ENCODE measurements around the gene PACRG.

PACRG gene

DNA sequence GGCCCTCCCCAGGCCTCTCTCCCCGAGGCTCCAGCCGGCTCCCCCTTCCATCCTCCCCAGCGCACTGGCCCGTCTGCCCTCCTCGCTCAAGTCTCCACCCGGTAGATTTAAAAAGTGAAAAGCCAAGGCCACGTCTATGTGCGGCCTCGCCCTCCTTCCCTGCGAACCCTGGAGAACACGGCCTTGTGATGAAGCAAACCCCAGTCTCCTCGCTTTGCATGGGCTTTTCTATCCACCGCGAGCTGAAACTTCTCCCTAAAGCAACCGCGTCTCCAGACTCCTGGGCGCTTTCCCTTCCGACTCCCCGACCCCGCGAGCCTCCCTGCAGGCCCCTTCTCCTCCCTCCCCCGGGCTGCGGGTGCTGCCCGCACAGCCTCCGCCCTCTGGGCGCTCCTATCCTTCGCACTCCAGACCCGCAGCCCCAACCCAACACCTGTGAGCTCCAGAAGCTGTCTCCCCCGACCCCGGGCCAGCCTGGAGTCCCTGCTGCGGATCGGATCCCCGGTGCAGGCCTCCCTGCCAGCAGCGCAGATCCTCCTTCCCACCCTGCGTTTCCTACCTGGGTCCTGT, 421.6 kb downstream of the PACRG start:
- no peak for DNase-seq

DNA sequence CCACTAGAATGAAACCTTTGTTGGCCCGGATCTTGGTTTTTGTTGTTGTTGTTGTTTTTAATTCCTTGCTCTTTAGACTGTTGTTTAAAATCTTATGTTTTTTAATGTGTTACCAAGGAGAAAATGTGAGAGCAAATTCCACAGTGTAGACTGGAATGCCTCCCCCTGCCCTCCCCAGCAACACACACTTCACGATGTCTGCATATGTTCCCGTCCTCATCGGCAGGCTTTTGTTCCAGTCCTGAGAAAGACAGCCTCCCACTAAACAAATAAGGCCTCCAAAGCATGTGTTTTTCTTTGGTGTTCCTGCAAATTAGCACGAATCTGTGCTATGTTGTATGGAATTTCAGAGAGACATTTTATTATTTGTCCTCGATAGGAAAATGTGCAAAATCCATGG, 423.4 kb downstream of the PACRG start:
- DNase-seq, result no peak

DNA sequence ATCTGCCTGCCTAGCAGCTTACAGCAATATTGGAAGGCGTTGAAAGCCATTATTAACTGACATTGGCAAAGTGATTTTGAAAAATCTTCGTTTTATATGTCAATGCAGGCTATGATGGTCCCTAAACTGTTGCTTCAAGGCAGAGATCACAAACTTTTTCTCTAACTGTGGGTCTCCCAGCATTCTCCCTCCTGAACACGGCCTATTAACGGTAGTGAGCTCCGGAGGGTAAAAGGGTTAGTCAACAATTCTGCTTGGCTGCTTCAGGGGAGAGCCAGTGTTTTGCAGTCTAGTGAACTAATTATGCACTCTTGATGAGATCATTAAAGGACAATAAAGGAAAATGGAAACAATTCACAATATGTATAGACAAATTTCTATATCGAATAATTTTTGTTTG, 424.9 kb downstream of the PACRG start:
- DNase-seq, result no peak

DNA sequence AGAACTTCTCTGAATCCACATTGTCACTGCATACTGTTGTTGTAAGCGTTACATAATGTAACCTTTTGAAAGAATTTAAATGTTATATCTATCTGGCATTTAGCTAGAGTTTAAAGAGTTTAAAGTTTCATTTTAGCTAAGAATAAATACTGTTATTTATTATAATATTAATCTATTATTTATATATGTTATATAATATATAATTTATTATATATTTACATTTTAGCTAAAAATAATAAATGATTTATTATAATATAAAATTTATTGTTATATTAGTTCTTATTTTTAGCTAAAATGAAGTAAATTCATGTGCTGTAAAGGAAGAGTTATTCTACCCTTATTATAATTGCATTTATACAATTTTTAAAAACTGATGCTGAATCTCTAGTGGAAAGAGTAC, 431.3 kb downstream of the PACRG start:
- DNase-seq, result no peak

DNA sequence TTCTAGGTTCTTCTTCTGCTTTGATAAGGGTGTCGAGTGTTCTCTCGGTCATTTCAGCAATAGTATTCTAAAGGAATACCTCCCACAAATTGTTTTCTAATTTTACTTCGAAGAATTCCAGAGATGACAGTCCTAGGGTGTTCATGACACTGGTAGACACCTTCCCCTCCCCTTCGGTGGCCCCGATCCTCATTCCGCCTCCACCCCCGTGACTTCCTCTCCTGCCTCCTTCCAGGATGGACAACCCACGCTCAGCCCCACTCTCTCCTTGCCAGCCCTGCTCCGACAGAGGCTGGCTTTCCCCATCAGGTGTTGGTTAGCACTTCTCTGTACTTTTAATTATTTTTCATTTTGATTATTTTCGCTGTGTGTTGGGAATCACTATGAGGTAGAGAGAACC, 431.9 kb downstream of the PACRG start:
- DNase-seq, result no peak

DNA sequence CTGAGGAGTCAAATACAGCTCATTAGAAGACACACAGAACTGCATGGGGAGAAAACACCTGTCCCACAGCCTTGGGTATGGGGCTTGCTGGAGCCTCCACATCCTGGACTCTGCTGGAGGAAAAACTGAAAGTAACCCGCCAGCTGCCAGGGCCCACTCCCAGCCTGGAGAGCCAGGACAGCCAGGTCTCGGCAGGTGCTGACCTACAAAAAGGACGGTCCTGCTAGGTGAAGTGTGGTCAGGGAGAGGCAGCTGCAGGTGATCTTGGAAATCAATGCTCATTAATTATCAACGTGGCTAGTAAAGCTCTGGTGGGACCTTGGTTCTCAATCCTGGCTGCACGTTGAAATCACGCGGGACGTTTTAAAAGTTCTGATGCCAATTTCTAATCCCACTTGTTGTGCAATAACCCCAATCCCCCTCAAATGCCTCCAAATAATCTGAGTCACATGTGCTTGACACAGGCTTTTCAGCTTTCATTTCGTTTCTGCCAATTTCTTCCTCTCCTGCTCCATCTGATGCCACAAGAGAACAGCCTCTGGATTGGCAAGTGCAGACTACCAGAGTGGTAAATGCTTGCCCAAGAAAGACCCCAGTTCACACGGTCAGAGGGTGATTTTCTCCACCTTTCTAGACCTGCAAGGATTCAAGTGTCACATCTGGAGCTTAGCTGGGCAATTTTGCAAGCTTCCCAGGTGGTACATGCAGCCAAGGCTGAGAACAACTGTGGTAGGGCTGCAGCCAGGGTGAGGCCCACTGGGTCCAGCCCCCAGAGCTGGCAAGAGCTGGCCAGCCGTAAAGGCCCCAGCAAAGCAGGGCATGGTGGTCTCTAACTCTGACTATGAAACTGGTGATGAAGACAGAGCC, 434.5 kb downstream of the PACRG start:
- no peak for DNase-seq

DNA sequence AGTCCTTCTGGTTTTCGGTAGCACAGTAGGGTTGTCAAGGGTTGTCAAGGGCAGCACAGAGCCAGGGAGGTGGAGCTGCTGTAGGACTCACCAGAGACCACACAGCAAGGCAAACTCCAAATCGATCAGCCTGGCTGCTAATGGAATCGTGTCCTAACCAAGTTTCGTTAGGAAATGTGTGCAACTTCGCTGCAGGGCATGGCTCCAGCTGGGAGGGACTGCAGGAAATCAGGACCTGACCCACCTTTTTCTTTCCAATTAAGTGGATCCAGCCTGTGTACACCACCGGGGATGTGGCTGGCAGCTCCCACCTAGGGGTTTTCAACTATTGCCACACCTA, 435.1 kb downstream of the PACRG start:
- DNase-seq, result no peak

DNA sequence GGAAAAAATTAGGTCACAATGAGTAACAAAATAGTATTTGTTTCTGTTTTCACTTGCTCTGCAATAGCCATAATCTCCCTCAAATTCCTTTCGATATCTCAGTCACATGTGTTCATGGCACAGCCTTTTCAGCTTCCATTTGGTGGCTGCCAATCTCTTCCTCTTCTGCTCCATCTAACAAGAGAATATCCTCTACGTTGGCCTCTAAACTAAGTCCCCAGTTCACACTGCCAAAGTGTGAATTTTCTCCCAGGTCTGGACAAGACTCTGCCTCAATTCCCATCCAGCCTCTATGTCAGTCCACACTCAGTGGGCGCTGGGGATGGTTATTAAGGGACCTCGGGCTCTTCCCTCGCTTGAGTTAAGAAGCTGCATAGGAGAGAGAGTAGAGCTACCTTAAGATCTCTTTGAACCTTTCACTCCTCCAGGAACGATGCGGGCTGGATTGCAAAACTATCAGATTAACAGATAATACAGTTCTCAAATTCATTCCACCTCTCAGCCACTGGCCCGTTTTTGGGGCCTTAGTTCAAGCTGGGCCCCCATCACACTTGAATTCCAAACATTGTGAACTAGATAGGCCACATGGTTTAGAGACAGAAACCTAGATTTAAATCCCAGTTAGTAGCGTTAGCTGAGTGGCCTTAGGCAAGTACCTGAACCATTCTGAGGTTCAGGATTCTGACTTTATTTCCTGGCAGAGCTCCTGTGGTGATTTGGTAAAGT, 436.6 kb downstream of the PACRG start:
- DNase-seq, result no peak

DNA sequence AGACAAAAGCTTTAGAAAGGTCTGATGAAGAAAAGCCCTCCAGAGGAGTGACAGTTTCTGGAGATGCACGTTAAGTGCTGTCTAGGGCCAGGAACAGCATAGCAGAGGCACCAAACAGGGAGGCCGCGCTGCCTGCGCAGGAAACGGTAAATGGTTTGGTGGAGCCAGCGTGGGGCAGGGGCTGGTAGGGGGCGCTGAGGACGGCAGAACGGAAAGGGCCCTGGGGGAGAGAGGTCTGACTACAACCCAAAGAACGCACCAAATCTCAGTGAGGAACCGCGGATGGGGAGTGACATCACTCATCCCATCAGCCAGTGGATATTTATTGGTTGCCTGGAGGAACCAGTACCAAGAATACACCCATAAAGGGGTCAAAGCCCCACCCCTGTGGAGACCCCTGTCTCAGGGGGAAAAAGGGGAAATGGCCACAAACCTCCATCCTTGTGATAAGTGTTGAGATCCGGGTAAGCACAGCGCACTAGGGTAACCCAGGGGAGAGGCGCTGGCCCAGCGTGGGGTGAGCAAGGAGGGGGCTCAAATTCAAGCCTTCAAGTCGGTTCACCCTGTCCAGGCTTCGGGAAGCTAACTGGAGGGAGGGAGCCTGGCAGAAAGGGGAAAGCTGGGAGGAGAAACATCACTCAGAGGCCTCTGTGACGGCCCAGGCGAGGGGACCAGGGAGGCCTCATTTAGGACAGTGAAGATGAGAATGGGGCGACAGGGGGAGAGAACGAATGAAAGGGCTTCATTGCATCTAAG, 437.6 kb downstream of the PACRG start:
- no peak for DNase-seq

DNA sequence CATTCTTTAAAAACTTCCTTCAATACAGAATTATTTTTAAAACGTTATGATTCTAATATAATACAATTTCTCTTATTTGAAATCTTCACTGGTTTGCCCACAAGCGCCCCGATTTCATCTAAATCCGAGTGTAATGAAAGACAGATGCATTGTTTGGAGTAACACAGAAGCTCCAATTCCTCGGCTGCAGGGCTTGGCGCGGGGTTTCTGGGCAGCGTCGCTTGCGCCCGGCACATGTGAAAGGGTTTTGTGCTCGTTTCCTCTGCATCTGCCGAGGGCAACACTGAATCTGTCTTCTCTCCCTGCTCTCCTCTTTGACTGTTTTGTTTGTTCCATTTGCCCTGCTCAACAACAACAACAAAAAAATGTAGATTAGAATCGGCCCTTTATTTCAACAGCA, 438.1 kb downstream of the PACRG start:
- no peak for DNase-seq

DNA sequence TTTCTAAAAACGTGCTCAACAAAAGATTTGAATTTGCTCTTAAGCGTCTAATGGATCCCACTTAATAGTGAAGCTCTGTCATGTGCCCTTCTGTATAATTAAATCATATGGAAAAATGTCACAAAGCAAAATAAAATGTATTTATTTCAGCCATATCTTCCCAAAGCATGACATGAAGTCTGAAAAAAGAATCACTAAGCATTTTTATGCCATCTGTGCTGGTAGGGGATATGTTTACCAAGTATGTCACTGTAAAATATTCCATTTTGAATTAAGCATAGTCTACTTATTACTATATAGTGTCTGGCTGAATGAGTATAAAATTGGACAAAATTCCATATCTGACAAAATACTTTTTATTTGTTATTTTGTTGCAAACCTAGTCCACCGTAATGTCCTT, 438.7 kb downstream of the PACRG start:
- no peak for DNase-seq

DNA sequence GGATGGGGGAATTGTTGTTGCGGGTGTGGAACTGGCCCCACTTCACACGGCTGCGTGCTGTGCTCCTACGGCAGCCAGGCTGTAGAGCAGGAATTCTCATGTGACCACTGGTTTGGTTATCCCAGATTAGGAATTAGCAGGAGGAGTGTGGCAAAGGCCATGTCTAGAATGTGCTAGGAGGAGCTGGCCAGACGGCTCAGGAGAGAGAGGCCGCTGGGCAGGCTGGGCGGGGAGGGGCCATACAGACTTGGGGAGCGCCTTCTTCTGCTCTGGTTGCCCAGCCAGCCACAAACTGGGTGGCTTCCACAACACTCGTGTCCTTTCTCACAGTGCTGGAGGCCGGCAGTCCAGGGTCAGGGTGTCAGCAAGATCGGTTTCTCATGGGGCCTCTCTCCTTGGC, 441.7 kb downstream of the PACRG start:
- no peak for DNase-seq

DNA sequence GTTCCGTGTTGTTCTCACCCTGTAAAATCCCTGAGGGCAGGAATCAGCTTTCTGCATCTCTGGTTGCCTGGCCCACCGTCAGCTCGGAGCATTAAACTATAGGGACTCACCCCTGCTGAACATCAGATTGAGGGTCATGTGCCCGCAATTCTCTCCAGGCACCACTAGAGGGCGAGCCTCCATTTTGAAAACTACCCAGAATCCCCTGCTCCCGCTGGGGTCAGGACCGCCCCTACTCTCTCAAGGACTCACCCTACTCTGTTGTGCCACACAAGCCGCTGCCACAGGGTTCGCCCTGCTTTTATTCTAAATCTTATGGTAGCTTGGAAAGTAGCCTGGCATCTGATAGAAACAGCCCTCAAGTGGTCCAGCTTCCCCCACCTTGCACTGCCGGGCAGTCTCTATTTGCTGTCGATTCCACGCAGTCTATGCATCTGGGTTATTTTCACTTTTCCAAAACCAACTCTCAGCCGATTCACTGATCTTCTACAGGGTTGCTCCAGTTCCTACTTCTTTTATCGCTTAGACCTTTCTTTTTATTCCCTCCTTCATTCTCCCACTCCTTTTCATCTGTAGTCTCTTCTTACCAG, 442.6 kb downstream of the PACRG start:
- DNase-seq, result no peak

DNA sequence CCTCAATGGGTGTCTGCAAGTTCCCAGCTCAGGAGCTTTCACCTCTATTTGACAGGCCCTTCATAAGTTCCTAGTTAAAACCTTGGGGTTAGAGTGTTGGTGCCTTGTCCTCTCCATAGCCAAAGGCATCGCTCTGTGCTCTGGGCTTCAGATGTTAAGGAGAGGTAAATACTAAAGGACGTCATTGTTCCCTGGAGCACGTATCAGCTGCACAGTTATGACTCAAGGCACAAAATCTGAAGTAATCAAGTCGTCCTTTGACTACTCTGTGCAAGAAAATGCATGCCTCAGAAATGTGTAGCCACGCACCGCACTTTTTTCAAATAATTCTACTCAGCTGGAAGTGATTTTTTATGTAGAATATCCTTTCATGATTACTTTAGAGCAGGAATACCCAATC, 446.0 kb downstream of the PACRG start:
- DNase-seq, result no peak

DNA sequence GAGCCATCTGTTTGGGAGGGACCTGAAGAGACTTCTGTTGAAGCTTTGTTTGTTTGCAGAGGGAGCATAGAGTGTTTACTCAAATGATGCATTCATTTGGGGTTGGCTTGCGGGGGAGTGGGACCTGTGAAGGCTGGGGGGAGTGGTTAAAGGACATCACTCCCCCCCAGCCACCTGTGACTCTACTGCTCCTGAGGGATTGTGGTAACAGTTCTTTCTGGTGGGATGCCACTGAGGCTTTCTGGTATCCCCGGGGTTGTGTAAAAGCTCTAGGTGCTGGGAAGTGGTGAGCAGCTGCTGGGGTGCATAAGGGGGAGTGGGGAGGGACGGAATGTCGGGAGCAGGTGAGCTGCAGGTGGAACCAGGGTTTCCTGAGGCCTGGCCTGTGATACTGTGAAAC, 447.5 kb downstream of the PACRG start:
- no peak for DNase-seq

DNA sequence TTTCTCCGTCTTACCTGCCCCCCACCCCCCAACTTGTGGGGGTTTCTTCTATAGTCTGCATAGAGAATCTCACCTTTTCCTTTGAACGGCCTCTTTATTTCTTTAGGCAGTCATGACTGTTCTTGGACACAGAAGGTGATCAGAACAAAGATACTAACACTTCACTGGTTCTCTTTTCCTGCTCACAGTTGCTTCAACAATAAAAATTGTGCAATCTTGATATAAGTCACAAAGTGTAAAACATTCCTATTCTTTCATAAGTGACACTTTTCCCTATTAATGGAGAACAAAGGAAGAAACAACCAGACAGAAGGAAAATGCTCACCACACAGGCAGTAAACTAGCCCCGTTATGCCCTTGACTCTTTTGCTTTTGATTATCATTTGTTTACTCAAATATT, 448.3 kb downstream of the PACRG start:
- no peak for DNase-seq

DNA sequence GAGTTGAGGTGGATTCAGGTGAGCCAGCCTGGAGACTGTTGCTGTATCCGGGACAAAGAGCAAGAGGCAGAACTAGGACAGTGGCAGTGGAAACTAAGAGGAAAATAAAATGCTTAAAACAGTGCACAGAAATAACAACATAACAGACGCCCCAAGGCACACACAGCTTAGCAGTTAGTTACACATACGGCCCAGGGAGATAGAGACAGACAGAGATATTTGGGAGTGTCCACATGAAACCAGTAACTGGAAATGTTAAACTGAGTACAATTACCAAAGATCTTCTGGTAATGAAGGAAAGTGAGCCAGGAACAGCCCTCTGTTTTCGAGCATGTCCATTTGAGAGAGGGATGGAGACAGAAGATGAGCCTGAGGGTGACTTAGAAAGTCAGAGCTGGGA, 449.2 kb downstream of the PACRG start:
- no peak for DNase-seq

DNA sequence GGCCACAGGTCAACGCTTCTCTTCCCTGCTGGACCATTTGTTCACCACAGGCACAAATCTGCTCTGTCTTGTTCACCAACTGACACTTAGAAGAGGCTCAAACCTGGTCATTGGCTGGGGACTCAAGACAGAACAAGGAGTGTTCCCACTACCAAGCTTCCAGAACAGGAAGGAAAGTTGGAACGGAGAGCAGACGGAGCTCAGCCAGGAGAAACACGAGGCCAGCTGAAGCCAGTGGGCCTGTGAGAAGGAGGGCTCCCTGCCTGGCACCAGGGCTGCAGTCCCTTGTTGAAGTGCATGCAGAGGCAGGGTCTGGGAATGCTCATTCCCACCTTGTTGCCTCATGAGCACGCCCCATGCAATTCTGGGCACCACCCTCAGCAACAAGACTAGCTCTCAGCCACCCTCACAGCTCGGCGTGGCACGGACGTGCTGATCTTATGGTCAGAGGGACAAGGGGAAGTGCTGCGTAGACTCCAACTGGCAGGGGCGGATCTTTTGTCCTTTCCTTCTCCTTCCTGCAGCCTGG, 450.2 kb downstream of the PACRG start:
- no peak for DNase-seq

DNA sequence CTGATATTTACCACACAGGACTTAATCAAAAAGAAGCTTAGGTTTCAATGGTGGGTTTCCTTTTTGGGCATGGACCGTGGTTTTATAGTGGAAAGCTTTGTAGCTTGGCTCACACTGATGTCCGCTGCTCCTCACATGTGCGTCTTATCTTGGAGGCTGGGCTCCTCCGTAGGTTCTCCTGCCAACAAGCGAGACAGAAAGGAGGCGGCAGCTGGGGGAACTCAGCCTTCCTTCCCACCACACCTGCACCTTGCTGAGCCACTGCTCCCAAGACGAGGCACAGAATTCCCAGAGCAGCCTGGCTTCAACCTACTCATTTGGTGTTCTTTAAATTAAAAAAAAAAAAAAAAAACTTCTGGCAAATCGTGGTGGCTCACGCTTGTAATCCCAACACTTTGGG, 451.3 kb downstream of the PACRG start:
- no peak for DNase-seq

DNA sequence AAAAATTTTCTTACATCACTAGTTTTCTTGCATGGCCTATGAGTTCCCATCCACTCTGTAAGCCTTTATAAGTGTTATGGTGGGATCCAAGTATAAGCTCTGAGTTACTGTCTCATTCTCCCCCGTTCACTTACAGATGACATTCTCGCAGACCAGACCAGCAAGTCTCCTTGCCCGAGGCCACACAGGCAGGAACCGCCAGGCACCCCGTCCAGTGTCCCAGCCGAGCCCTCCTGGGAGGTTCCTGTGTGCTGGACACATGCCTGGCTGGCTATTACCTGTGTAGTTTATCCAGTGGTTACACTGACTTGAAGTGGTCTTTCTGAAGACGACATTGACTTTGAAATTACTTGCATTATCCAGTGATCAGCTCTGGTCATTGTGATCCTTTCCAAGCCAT, 451.9 kb downstream of the PACRG start:
- DNase-seq, result no peak

DNA sequence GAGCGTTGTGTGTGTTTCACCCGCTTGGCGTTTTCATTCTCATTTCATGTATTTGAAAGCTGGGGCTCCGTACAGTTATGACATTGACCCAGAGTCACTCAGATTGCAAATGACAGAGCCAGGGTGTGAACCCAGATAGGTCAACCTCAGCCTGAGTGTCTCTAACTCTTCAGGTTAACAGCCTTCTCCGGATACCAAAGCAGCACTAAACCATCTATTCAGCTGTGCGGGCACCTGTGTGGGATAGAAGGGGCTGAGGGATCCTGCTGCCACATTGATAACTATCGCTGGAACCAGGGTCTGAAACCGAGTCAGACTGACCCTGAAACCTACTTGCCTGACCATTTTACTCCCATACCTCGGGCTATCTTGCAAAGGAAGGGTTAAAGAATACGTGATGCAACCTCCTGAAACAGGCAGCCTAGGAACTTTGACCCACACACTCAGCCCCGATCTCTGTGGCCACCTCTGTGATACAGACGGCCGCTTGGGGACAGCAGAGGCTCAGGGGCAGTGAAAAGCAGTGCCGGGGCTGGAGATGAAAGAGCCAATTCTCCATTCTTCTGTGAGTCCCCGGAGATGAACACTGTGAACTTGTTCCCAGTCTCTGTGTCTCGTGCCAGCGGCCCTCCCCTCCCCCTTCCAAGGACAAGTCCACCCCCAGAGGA, 453.2 kb downstream of the PACRG start:
- no peak for DNase-seq

DNA sequence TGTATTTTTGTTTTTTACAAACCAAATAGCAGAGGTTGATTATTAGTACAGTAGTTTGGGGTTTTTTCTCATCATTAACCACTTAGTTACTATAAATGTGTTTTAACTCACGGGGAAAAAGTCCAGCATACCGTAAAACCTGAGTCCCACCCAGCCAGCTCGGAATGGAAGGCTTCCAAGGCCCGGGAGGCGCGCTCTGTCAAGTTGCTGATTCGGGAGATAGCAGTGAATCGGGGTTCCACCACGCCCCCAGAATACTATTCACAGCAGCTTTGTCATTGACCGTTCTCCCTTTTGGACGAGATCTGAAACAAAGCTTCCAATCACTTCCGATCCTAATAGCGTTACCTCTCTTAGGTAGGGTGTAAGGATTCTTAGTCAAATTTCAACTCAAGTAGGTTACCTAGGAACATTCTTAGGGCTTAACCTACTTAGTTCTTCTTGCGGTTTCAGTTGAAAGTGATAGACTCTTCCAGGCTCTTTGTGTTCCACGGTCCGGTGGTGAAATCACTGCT, 453.9 kb downstream of the PACRG start:
- DNase-seq, result no peak

Data from NCI-H748 treated with DMSO at 0.1 percent for 48 hours (cell line).